GM21381 (cell line): Measurements from ENCODE around the gene IFNA1.
"Not testable (repeated sequence)": the region's sequence is repeated elsewhere in the genome, so short reads cannot be mapped to it uniquely, and the experiment has no call there.

Source experiments
- ATAC-seq: cut with Tn5 transposase; IDR thresholded peaks from one replicate; pipeline ENCODE4 v1.9.1; 2021; ENCODE audit warnings: mild to moderate bottlenecking, moderate library complexity; ENCODE audit not compliant: unreplicated experiment

The IFNA1 gene

DNA sequence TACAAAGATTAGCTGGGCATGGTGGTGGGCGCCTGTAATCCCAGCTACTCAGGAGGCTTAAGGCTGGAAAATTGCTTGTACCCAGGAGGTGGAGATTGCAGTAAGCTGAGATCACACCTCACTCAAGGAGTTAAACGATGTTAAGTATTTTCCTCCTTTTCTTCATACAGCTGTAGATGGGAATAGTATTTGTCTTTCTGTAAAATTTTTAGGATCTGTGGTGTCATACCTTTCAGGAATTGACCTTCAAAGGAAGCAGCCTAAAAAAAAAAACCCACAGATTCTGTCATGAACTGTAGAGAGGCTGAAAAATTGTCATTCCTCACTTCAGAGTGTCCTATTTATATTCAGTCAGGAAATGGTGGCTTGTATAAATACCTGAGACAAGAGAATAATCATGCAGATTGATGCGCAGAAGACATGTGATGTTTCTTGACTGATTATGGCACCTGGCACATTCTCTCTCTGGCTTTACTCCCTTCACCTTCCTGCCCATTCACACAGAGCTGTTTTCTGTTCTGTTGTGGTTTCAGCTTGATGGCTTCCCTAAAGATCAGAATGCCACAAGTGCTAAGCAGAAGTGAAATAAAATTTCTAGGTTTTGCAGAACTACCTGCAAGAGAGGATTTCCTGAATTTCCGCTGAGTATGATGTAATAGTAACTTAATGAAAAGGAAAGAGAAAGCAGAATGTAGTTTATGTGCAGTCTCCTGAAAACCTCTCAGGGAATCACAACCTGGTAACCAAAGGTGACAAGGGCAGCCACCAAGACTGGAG is 3.8 kb downstream of the IFNA1 start:
- ATAC-seq: peak; percentile 92

- not testable (repeated sequence) for ATAC-seq
These were observed 9.1 kb downstream of the IFNA1 start for GRCh38 chr9:21449312-21449711.

DNA sequence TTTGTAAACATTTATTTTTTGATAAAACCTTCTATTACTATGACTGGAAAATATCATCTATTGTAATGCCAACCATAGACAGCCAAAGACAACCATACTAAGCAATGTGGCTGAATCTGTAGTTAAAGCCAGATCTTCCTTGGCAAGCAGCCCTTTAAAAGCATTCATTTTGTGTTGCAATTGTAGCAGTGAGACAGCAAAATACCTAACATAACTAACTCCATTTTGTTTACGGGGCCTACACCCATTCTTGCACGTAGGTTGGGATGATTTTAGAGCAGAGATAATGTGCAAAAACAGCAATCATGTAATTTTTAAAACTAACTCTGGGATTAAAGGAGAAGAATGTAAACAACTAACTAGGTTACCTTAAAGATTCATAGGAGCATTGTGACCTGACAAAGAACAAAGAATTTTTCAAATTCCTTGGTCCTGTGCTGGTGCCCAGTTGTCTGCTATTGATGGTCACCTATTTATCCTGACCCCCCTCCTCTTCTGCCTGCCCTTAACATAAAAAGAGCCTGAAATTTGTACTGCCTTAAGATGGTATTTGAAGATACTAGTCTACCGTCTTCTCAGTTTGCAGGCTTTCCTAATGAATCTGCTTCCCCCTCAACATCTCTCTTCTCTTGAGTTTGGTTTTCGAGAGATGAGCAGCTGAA is 10.6 kb downstream of the IFNA1 start:
- ATAC-seq: no peak

DNA sequence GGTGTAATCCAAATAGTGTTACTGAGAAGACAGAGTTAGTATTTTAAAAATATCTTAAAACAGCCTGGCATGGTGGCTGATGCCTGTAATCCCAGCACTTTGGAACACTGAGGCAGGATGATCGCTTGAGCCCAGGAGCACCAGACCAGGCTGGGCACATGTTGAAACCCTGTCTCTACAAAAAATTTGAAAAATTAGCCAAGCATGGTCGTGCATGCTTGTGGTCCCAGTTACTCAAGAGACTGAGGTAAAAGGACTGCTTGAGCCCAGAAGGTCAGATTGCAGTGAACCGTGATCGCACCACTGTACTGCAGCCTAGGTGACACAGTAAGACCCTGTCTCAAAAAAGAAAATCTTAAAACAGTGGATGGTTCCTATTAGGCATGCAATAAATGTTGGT is 12.4 kb downstream of the IFNA1 start:
- no peak for ATAC-seq

GRCh38 chr9:21454149-21454548 is 13.9 kb downstream of the IFNA1 start:
- ATAC-seq: no peak

DNA sequence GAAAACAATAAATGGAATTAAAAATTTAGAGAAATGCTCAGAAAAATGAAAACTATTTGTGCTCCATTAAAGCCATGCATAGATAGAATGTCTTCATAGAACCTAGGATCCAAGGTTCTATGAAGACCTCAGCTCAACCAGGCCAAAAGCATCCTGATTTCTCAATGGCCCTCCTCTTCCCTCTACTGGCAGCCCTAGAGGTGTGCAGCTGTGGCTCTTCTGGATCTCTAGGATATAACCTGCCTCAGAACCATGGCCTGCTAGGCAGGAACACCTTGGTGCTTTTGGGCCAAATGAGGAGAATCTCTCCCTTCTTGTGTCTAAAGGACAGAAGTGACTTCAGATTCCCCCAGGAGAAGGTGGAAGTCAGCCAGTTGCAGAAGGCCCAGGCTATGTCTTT is 15.1 kb downstream of the IFNA1 start:
- ATAC-seq: peak; percentile 74

GRCh38 chr9:21461377-21461776 is 21.1 kb downstream of the IFNA1 start:
- no peak for ATAC-seq

- no peak for ATAC-seq
These were observed 24.9 kb downstream of the IFNA1 start for GRCh38 chr9:21465138-21465537.

GRCh38 chr9:21465859-21466518 is 25.8 kb downstream of the IFNA1 start:
- no peak for ATAC-seq

GRCh38 chr9:21470126-21470525 is 29.9 kb downstream of the IFNA1 start:
- no peak for ATAC-seq

GRCh38 chr9:21473236-21473635 is 33.0 kb downstream of the IFNA1 start:
- no peak for ATAC-seq

DNA sequence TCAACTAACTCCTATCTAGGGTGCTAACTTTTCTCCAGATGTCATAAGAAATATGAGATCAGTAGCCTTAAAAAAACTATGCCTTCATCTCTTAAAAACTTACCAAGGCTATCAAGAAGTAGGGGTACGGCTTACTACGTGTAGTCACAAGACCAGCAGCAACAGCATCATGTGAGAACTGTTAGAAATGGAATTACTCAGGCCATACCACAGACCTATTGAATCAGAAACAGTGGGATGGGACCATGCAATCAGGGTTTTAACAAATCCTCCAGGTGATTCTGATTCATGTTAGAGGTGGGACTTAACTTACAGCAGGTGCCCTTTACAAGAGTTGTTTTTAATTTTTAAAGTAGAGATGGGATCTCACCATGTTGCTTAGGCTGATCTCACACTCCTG is 37.2 kb downstream of the IFNA1 start:
- no peak for ATAC-seq

- ATAC-seq: no peak
These were observed 39.0 kb downstream of the IFNA1 start for GRCh38 chr9:21479152-21479702.

- ATAC-seq: no peak
These were observed 41.3 kb downstream of the IFNA1 start for GRCh38 chr9:21481470-21482056.

DNA sequence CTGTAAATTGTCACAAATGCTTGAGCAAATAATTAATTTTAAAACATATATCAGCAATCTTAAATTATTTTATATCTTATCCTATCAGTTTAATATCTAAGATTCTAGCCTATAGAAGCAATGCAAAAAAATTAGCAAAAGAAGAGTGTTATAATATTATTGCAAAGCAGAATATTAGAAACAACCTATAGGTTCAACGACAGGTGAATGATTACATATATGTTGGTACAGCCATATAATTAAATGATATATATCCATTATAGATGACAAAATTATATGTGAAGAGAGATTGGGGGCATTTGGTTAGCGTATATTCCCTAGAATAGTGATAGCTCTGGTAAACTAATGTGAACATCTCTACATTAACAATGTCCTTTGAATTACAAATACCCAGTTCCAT is 42.0 kb downstream of the IFNA1 start, which contains the start of gene IFNE:
IFNE (minus strand) TSS at position 101 of the 400 bp plus-strand sequence. CDS start 619 bp downstream, outside the sequence.
- no peak for ATAC-seq
